GM19324 (cell line): Measurements from ENCODE around the gene XPO5.
"Not testable (repeated sequence)": the region's sequence is repeated elsewhere in the genome, so short reads cannot be mapped to it uniquely, and the experiment has no call there.

Experiments
- ATAC-seq: cut with Tn5 transposase; IDR thresholded peaks from one replicate; pipeline ENCODE4 v1.9.1; 2021; ENCODE audit warnings: mild to moderate bottlenecking, moderate library complexity; ENCODE audit not compliant: unreplicated experiment, low FRiP score

Gene XPO5

GRCh38 chr6:43588194-43588593 is 12.4 kb upstream of the XPO5 start:
- no peak for ATAC-seq

- ATAC-seq: no peak
Observed at GRCh38 chr6:43584892-43585570, 9.2 kb upstream of the XPO5 start.

GRCh38 chr6:43582911-43583310 is 7.1 kb upstream of the XPO5 start:
- ATAC-seq: no peak

GRCh38 chr6:43579171-43579570 is 3.3 kb upstream of the XPO5 start:
- ATAC-seq: no peak

GRCh38 chr6:43578748-43579147 is 2.9 kb upstream of the XPO5 start:
- ATAC-seq: no peak

GRCh38 chr6:43575105-43575771 is 600 bp downstream of the XPO5 start:
- peak; percentile 29 for ATAC-seq

GRCh38 chr6:43572015-43572414 is 3.8 kb downstream of the XPO5 start:
- ATAC-seq: no peak

GRCh38 chr6:43570876-43571441 is 4.9 kb downstream of the XPO5 start:
- ATAC-seq: no peak

- no peak for ATAC-seq
Observed at GRCh38 chr6:43559328-43559727, 16.5 kb downstream of the XPO5 start.

GRCh38 chr6:43557620-43558019 is 18.2 kb downstream of the XPO5 start:
- ATAC-seq: not testable (repeated sequence)

GRCh38 chr6:43547222-43547621 is 28.6 kb downstream of the XPO5 start:
- no peak for ATAC-seq

GRCh38 chr6:43544461-43544860 is 31.4 kb downstream of the XPO5 start:
- ATAC-seq: no peak

- no peak for ATAC-seq
Observed at GRCh38 chr6:43541774-43542471, 33.9 kb downstream of the XPO5 start.

GRCh38 chr6:43540507-43540906 is 35.3 kb downstream of the XPO5 start:
- no peak for ATAC-seq

- ATAC-seq: not testable (repeated sequence)
Observed at GRCh38 chr6:43539409-43539808, 36.4 kb downstream of the XPO5 start.

- not testable (repeated sequence) for ATAC-seq
Observed at GRCh38 chr6:43538986-43539385, 36.9 kb downstream of the XPO5 start.

- ATAC-seq: no peak
Observed at GRCh38 chr6:43532201-43532600, 43.6 kb downstream of the XPO5 start.

- ATAC-seq: no peak
Observed at GRCh38 chr6:43524483-43524961, 51.3 kb downstream of the XPO5 start.

- ATAC-seq: no peak
Observed at GRCh38 chr6:43523284-43523683, 52.6 kb downstream of the XPO5 start.

GRCh38 chr6:43522547-43523261 is 53.1 kb downstream of the XPO5 start:
- ATAC-seq: no peak

- ATAC-seq: no peak
Observed at GRCh38 chr6:43521836-43522235, 54.0 kb downstream of the XPO5 start.
